Ovary (tissue), 9 donors: ENCODE measurements around the gene SPIB. TPM values are rescaled to one million over a fixed set of nuclear protein-coding genes. Genes with fewer than 3 reads are reported as not detected.

ENCODE experiments used
- DNase-seq, 5 donors: peaks; one replicate each; pipeline ENCODE4 v3.0.0-alpha.2; 2019 to 2020
- H3K27ac ChIP-seq, 2 donors: fragments of 200-600 bp; one replicate each; pipeline versions ENCODE4 v1.5.1 to v1.8.0; 2019 to 2022
- H3K27me3 ChIP-seq: fragments of 200-600 bp; one replicate; pipeline ENCODE4 v1.8.0; 2022
- H3K36me3 ChIP-seq: fragments of 200-600 bp; sonication (generic); one replicate; pipeline ENCODE4 v1.5.1; 2019
- H3K4me1 ChIP-seq: one replicate; pipeline ENCODE4 v1.8.1; 2013; ENCODE audit warnings: mild to moderate bottlenecking, moderate library complexity; ENCODE audit not compliant: insufficient read depth
- H3K4me3 ChIP-seq: fragments of 200-600 bp; sonication (generic); one replicate; pipeline ENCODE4 v1.5.1; 2017
- H3K9me3 ChIP-seq, 2 donors: fragments of 200-600 bp in 1 of 2; sonication (generic) in 1 of 2; one replicate each; pipeline versions ENCODE4 v1.5.1 to v1.8.1; 2013 to 2019; ENCODE audit warnings: mild to moderate bottlenecking in 1 of 2, moderate library complexity in 1 of 2
- EP300 ChIP-seq: sonication (generic); formaldehyde crosslinking; IDR thresholded peaks from one replicate; pipeline ENCODE4 v1.6.1; 2017; ENCODE audit warnings: antibody characterized with exemption
- POLR2A ChIP-seq: fragments of 450-650 bp; IDR thresholded peaks from one replicate; pipeline ENCODE4 v1.6.1; 2017; ENCODE audit warnings: antibody characterized with exemption, mild to moderate bottlenecking, moderate library complexity
- WGBS, 3 donors: extraction: QIAGEN DNeasy Blood & Tissue Kit in 1 of 3; methylation state at CpG; one replicate each; pipeline versions ENCODE4 v1.1.5 to v1.1.7; 2013 to 2017; 5-methylcytosine and 5-hydroxymethylcytosine counted together
- intact Hi-C, 4 donors: fragments of 100-400 bp; cut with DNase I; formaldehyde crosslinking; loops; one replicate each; pipeline versions ENCODE4 v1.11.0 to v1.15.1; 2022 to 2023
- polyA plus RNA-seq, 2 donors: library from polyadenylated mRNA; stranded (reverse); fragments of 200-250 nt in 1 of 2; fragments of 350-450 nt in 1 of 2; fragmentation: Illumina TruSeq in 1 of 2; extraction: RNeasy Lipid Tissue Mini Kit (QIAGEN cat#74804) in 1 of 2; gene quantifications; one replicate each; pipeline ENCODE4 v1.2.3, GENCODE V29; 2013 to 2014
- total RNA-seq, 7 donors: library from RNA; depleted of rRNA in 2 of 7; stranded (reverse); fragments of >200 nt in 2 of 7; fragmentation: NEBNext Ultra II Directional in 3 of 7; extraction: Animal tissue kit (Norgen Biotek cat#: 25700) in 3 of 7; gene quantifications; one replicate each; pipeline versions ENCODE4 v1.1.0 to v1.2.4, GENCODE V29; 2016 to 2023
- TF ChIP-seq, protein P1 (sequence below), 3 donors: fragments of 450-650 bp in 2 of 3; fragments of 200-600 bp in 1 of 3; IDR thresholded peaks; one replicate each; pipeline versions ENCODE4 v1.5.1 to v1.8.0; 2016 to 2022; ENCODE audit warnings: antibody characterized with exemption in 3 of 3, mild to moderate bottlenecking in 1 of 3
- donor health status: DM: no; HTN: no; CAD: no; lungs with moderate emphysema.
- donor health status: DM: no; HTN: no; CAD: no.
- donor health status: Bipolar disorder and iron deficiency.
- donor health status: DM: yes; HTN: yes; CAD: no.
- donor health status: DM: no; HTN: no; CAD: no.
- donor health status: DM: yes; HTN: yes; CAD: no.

Gene SPIB
- total and polyA plus RNA-seq, 9 donors: 0.12 to 0.46 (median 0.25) TPM; not detected in 5

DNA sequence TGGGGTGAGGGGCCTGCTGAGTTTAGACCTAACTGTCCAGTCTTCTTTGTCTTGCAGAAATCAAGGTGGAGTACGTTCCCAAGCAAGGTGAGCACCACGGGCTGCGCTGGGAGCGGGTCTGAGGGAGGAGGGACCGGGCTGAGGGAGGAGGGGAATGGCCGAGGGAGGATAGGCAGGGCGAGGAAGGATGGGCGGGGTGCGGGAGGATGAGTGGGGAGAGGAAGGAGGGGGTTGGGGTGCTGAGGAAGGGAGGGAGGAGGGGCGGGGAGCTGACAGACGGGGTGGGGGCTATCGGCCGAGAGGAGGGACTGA is 32.4 kb downstream of the SPIB start:
- no peaks in the 10 kb centered on the region for H3K36me3 ChIP-seq
- no peak for TF ChIP-seq POLR2A
- TF ChIP-seq, protein P1, sequence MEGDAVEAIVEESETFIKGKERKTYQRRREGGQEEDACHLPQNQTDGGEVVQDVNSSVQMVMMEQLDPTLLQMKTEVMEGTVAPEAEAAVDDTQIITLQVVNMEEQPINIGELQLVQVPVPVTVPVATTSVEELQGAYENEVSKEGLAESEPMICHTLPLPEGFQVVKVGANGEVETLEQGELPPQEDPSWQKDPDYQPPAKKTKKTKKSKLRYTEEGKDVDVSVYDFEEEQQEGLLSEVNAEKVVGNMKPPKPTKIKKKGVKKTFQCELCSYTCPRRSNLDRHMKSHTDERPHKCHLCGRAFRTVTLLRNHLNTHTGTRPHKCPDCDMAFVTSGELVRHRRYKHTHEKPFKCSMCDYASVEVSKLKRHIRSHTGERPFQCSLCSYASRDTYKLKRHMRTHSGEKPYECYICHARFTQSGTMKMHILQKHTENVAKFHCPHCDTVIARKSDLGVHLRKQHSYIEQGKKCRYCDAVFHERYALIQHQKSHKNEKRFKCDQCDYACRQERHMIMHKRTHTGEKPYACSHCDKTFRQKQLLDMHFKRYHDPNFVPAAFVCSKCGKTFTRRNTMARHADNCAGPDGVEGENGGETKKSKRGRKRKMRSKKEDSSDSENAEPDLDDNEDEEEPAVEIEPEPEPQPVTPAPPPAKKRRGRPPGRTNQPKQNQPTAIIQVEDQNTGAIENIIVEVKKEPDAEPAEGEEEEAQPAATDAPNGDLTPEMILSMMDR (IDR thresholded peaks at IDR 0.05): no peak
- TF ChIP-seq EP300: no peak
- intact Hi-C loops: loop anchor here in 1 of 4 donors (10.0 kb wide), 1 partner anchor 86 kb away; the partner anchor contains the start of gene NAPSA
- no peaks in the 10 kb centered on the region for H3K9me3 ChIP-seq
- H3K4me1 ChIP-seq: no peaks in the 10 kb centered on the region
- no peak for DNase-seq
- H3K27ac ChIP-seq: no peak overlapping the region
- H3K27me3 ChIP-seq: no peaks in the 10 kb centered on the region
- H3K4me3 ChIP-seq: no peak overlapping the region
- WGBS, 3 donors: 36 to 44% (median 43%) methylated on average over 13 of the region's 13 CpGs

GRCh38 chr19:50453243-50453642 is 34.5 kb downstream of the SPIB start:
- Histone ChIP-seq H3K27me3 (no peaks in the 10 kb centered on the region), H3K4me3 (no peak overlapping the region), H3K4me1 (no peaks in the 10 kb centered on the region), H3K9me3 (no peaks in the 10 kb centered on the region), H3K27ac (no peak overlapping the region), H3K36me3 (no peaks in the 10 kb centered on the region)
- no peak for DNase-seq
- no peak for TF ChIP-seq POLR2A
- 90 to 95% (median 93%) methylated on average over 3 of the region's 3 CpGs for WGBS, 3 donors
- intact Hi-C loops: loop anchor here in 1 of 4 donors (10.0 kb wide), 1 partner anchor 88 kb away; the partner anchor contains the start of gene NAPSA

GRCh38 chr19:50455992-50456391 is 37.3 kb downstream of the SPIB start:
- H3K9me3 ChIP-seq: no peaks in the 10 kb centered on the region
- WGBS, 3 donors: 74 to 86% (median 84%) methylated on average over 2 of the region's 2 CpGs
- TF ChIP-seq EP300 (no peak), POLR2A (no peak)
- TF ChIP-seq, protein P1 (IDR thresholded peaks at IDR 0.05): no peak
- H3K4me3 ChIP-seq: no peak overlapping the region
- intact Hi-C loops: loop anchor here in 1 of 4 donors (10.0 kb wide), 1 partner anchor 91 kb away; the partner anchor contains the start of gene NAPSA
- H3K4me1 ChIP-seq: no peaks in the 10 kb centered on the region
- H3K36me3 ChIP-seq: no peaks in the 10 kb centered on the region
- no peaks in the 10 kb centered on the region for H3K27me3 ChIP-seq
- no peak for DNase-seq
- H3K27ac ChIP-seq: no peak overlapping the region

DNA sequence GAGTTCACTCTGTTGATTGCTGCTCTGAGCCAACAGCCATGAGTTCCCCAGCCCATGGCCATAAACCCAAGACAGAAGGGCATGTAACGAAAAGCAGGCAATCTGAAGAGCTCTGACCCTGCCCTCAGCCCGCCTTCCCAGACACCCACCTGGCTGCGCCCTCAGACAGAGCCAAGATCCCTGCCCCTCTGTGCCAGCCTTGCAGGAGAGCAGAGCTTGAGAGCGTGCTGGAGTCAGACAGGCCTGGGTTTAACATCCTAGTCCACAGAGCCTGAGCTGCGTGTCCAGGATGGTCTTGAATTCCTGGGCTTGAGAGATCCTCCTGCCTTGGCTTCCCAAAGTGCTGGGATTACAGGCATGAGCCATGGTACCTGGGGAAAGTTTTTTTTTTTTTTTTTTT is 38.6 kb downstream of the SPIB start:
- intact Hi-C loops: loop anchor here in 1 of 4 donors (10.0 kb wide), 1 partner anchor 92 kb away; the partner anchor contains the start of gene NAPSA
- Histone ChIP-seq H3K9me3 (no peaks in the 10 kb centered on the region), H3K4me1 (no peaks in the 10 kb centered on the region), H3K27ac (no peak overlapping the region), H3K36me3 (no peaks in the 10 kb centered on the region), H3K4me3 (no peak overlapping the region), H3K27me3 (no peaks in the 10 kb centered on the region)
- TF ChIP-seq, protein P1 (IDR thresholded peaks at IDR 0.05): no peak
- no peak for TF ChIP-seq POLR2A
- no peak for TF ChIP-seq EP300
- DNase-seq: no peak
- 85 to 89% (median 88%) methylated on average over 5 of the region's 5 CpGs for WGBS, 3 donors

GRCh38 chr19:50458396-50459066 is 39.8 kb downstream of the SPIB start:
- H3K27me3 ChIP-seq: no peaks in the 10 kb centered on the region
- no peak overlapping the region for H3K27ac ChIP-seq
- WGBS, 3 donors: 31 to 51% (median 41%) methylated on average over 46 to 50 of the region's 50 CpGs
- no peaks in the 10 kb centered on the region for H3K4me1 ChIP-seq
- no peaks in the 10 kb centered on the region for H3K9me3 ChIP-seq
- DNase-seq: no peak
- H3K36me3 ChIP-seq: no peaks in the 10 kb centered on the region
- no peak overlapping the region for H3K4me3 ChIP-seq
- TF ChIP-seq EP300 (no peak), POLR2A (no peak)
- TF ChIP-seq, protein P1 (IDR thresholded peaks at IDR 0.05): no peak
- intact Hi-C loops: loop anchor here in 1 of 4 donors (10.0 kb wide), 1 partner anchor 94 kb away; the partner anchor contains the start of gene NAPSA
